ENCODE results near the gene CRYBB1. TPM values are rescaled to one million over a fixed set of nuclear protein-coding genes. Genes with fewer than 3 reads are reported as not detected.
A peak's percentile ranks its signal among the peaks of the same experiment; 100 is the strongest.

Gene CRYBB1
- total and polyA plus RNA-seq, 4 donors: 1.4 to 3.6 (median 3.2) TPM

GRCh38 chr22:26610996-26611395, 6.8 kb downstream of the CRYBB1 start:
- no peak for DNase-seq (ENCODE audit: low read depth in 4 of 6, low spot score in 6 of 6)
- peaks cover 21% of the 10 kb centered on the region for H3K27me3 ChIP-seq (ENCODE audit: control insufficient read depth, insufficient read depth, low read length)
- H3K9me3 ChIP-seq (ENCODE audit: control insufficient read depth, insufficient read depth, low read length): no peaks in the 10 kb centered on the region
- no peak overlapping the region for H3K4me3 ChIP-seq (ENCODE audit: low read depth, low read length)
- 100% methylated on average over 1 of the region's 2 CpGs for WGBS (ENCODE audit: insufficient coverage)
- peaks cover 4% of the 10 kb centered on the region for H3K4me1 ChIP-seq (ENCODE audit: control insufficient read depth, insufficient read depth, low read length)
- H3K36me3 ChIP-seq (ENCODE audit: control insufficient read depth, insufficient read depth, low read length): no peaks in the 10 kb centered on the region
- H3K27ac ChIP-seq (ENCODE audit: low read depth, low read length): no peak overlapping the region

- H3K27me3 ChIP-seq (ENCODE audit: control insufficient read depth, insufficient read depth, low read length): peaks cover 21% of the 10 kb centered on the region
- H3K36me3 ChIP-seq (ENCODE audit: control insufficient read depth, insufficient read depth, low read length): no peaks in the 10 kb centered on the region
- H3K4me3 ChIP-seq (ENCODE audit: low read depth, low read length): no peak overlapping the region
- H3K4me1 ChIP-seq (ENCODE audit: control insufficient read depth, insufficient read depth, low read length): peaks cover 4% of the 10 kb centered on the region
- WGBS (ENCODE audit: insufficient coverage): 48% methylated on average over 8 of the region's 12 CpGs
- no peak overlapping the region for H3K27ac ChIP-seq (ENCODE audit: low read depth, low read length)
- no peaks in the 10 kb centered on the region for H3K9me3 ChIP-seq (ENCODE audit: control insufficient read depth, insufficient read depth, low read length)
- DNase-seq (ENCODE audit: low read depth in 4 of 6, low spot score in 6 of 6): peak in 3 of 6 donors; percentile 16 to 68 (median 19)
Measured at GRCh38 chr22:26610072-26610958, 7.5 kb downstream of the CRYBB1 start.

- DNase-seq (ENCODE audit: low read depth in 4 of 6, low spot score in 6 of 6): no peak
- peaks cover 18% of the 10 kb centered on the region for H3K27me3 ChIP-seq (ENCODE audit: control insufficient read depth, insufficient read depth, low read length)
- H3K4me3 ChIP-seq (ENCODE audit: low read depth, low read length): no peak overlapping the region
- H3K27ac ChIP-seq (ENCODE audit: low read depth, low read length): no peak overlapping the region
- 97% methylated on average over 2 of the region's 2 CpGs for WGBS (ENCODE audit: insufficient coverage)
- H3K9me3 ChIP-seq (ENCODE audit: control insufficient read depth, insufficient read depth, low read length): no peaks in the 10 kb centered on the region
- H3K36me3 ChIP-seq (ENCODE audit: control insufficient read depth, insufficient read depth, low read length): no peaks in the 10 kb centered on the region
- peaks cover 4% of the 10 kb centered on the region for H3K4me1 ChIP-seq (ENCODE audit: control insufficient read depth, insufficient read depth, low read length)
Measured at GRCh38 chr22:26609287-26609686, 8.5 kb downstream of the CRYBB1 start.

- WGBS (ENCODE audit: insufficient coverage): no CpG with 5 or more reads among the region's 2 CpGs
Measured at GRCh38 chr22:26608129-26608528, 9.7 kb downstream of the CRYBB1 start.

GRCh38 chr22:26606611-26607010, 11.2 kb downstream of the CRYBB1 start:
- H3K4me3 ChIP-seq (ENCODE audit: low read depth, low read length): no peak overlapping the region
- WGBS (ENCODE audit: insufficient coverage): 100% methylated on average over 1 of the region's 4 CpGs
- no peak overlapping the region for H3K27ac ChIP-seq (ENCODE audit: low read depth, low read length)

More at GRCh38 chr22:26608129-26608528, 9.7 kb downstream of the CRYBB1 start:
- H3K27me3 ChIP-seq (ENCODE audit: control insufficient read depth, insufficient read depth, low read length): peaks cover 10% of the 10 kb centered on the region
- peaks cover 4% of the 10 kb centered on the region for H3K4me1 ChIP-seq (ENCODE audit: control insufficient read depth, insufficient read depth, low read length)
- no peaks in the 10 kb centered on the region for H3K36me3 ChIP-seq (ENCODE audit: control insufficient read depth, insufficient read depth, low read length)
- no peak for DNase-seq (ENCODE audit: low read depth in 4 of 6, low spot score in 6 of 6)
- H3K4me3 ChIP-seq (ENCODE audit: low read depth, low read length): no peak overlapping the region
- no peaks in the 10 kb centered on the region for H3K9me3 ChIP-seq (ENCODE audit: control insufficient read depth, insufficient read depth, low read length)
- H3K27ac ChIP-seq (ENCODE audit: low read depth, low read length): no peak overlapping the region

GRCh38 chr22:26604368-26604767, 13.5 kb downstream of the CRYBB1 start:
- Histone ChIP-seq H3K4me1 (ENCODE audit: control insufficient read depth, insufficient read depth, low read length) (peaks cover 3% of the 10 kb centered on the region), H3K27ac (ENCODE audit: low read depth, low read length) (no peak overlapping the region), H3K9me3 (ENCODE audit: control insufficient read depth, insufficient read depth, low read length) (no peaks in the 10 kb centered on the region), H3K27me3 (ENCODE audit: control insufficient read depth, insufficient read depth, low read length) (no peaks in the 10 kb centered on the region), H3K36me3 (ENCODE audit: control insufficient read depth, insufficient read depth, low read length) (no peaks in the 10 kb centered on the region), H3K4me3 (ENCODE audit: low read depth, low read length) (no peak overlapping the region)
- no CpG with 5 or more reads among the region's 1 CpG for WGBS (ENCODE audit: insufficient coverage)
- no peak for DNase-seq (ENCODE audit: low read depth in 4 of 6, low spot score in 6 of 6)

More at GRCh38 chr22:26606611-26607010, 11.2 kb downstream of the CRYBB1 start:
- Histone ChIP-seq H3K4me1 (ENCODE audit: control insufficient read depth, insufficient read depth, low read length) (peaks cover 4% of the 10 kb centered on the region), H3K9me3 (ENCODE audit: control insufficient read depth, insufficient read depth, low read length) (no peaks in the 10 kb centered on the region), H3K27me3 (ENCODE audit: control insufficient read depth, insufficient read depth, low read length) (no peaks in the 10 kb centered on the region), H3K36me3 (ENCODE audit: control insufficient read depth, insufficient read depth, low read length) (no peaks in the 10 kb centered on the region)
- no peak for DNase-seq (ENCODE audit: low read depth in 4 of 6, low spot score in 6 of 6)

GRCh38 chr22:26602127-26602526, 15.7 kb downstream of the CRYBB1 start:
- Histone ChIP-seq H3K4me1 (ENCODE audit: control insufficient read depth, insufficient read depth, low read length) (peaks cover 4% of the 10 kb centered on the region), H3K9me3 (ENCODE audit: control insufficient read depth, insufficient read depth, low read length) (no peaks in the 10 kb centered on the region), H3K36me3 (ENCODE audit: control insufficient read depth, insufficient read depth, low read length) (no peaks in the 10 kb centered on the region), H3K27ac (ENCODE audit: low read depth, low read length) (no peak overlapping the region), H3K27me3 (ENCODE audit: control insufficient read depth, insufficient read depth, low read length) (no peaks in the 10 kb centered on the region), H3K4me3 (ENCODE audit: low read depth, low read length) (no peak overlapping the region)
- WGBS (ENCODE audit: insufficient coverage): 96% methylated on average over 4 of the region's 4 CpGs
- DNase-seq (ENCODE audit: low read depth in 4 of 6, low spot score in 6 of 6): no peak

- Histone ChIP-seq H3K9me3 (ENCODE audit: control insufficient read depth, insufficient read depth, low read length) (no peaks in the 10 kb centered on the region), H3K27ac (ENCODE audit: low read depth, low read length) (no peak overlapping the region), H3K4me1 (ENCODE audit: control insufficient read depth, insufficient read depth, low read length) (peaks cover 4% of the 10 kb centered on the region), H3K27me3 (ENCODE audit: control insufficient read depth, insufficient read depth, low read length) (no peaks in the 10 kb centered on the region), H3K4me3 (ENCODE audit: low read depth, low read length) (no peak overlapping the region), H3K36me3 (ENCODE audit: control insufficient read depth, insufficient read depth, low read length) (no peaks in the 10 kb centered on the region)
- no peak for DNase-seq (ENCODE audit: low read depth in 4 of 6, low spot score in 6 of 6)
- WGBS (ENCODE audit: insufficient coverage): 89% methylated on average over 12 of the region's 12 CpGs
Measured at GRCh38 chr22:26601726-26602125, 16.1 kb downstream of the CRYBB1 start.

GRCh38 chr22:26599505-26599904, 18.3 kb downstream of the CRYBB1 start:
- H3K9me3 ChIP-seq (ENCODE audit: control insufficient read depth, insufficient read depth, low read length): no peaks in the 10 kb centered on the region
- no peak for DNase-seq (ENCODE audit: low read depth in 4 of 6, low spot score in 6 of 6)
- H3K4me3 ChIP-seq (ENCODE audit: low read depth, low read length): no peak overlapping the region
- no peaks in the 10 kb centered on the region for H3K27me3 ChIP-seq (ENCODE audit: control insufficient read depth, insufficient read depth, low read length)
- no peaks in the 10 kb centered on the region for H3K36me3 ChIP-seq (ENCODE audit: control insufficient read depth, insufficient read depth, low read length)
- no peak overlapping the region for H3K27ac ChIP-seq (ENCODE audit: low read depth, low read length)
- 71% methylated on average over 11 of the region's 11 CpGs for WGBS (ENCODE audit: insufficient coverage)
- H3K4me1 ChIP-seq (ENCODE audit: control insufficient read depth, insufficient read depth, low read length): peaks cover 4% of the 10 kb centered on the region

- no peaks in the 10 kb centered on the region for H3K36me3 ChIP-seq (ENCODE audit: control insufficient read depth, insufficient read depth, low read length)
- WGBS (ENCODE audit: insufficient coverage): no CpG with 5 or more reads among the region's 4 CpGs
- H3K27me3 ChIP-seq (ENCODE audit: control insufficient read depth, insufficient read depth, low read length): no peaks in the 10 kb centered on the region
- DNase-seq (ENCODE audit: low read depth in 4 of 6, low spot score in 6 of 6): no peak
- no peaks in the 10 kb centered on the region for H3K9me3 ChIP-seq (ENCODE audit: control insufficient read depth, insufficient read depth, low read length)
- peaks cover 4% of the 10 kb centered on the region for H3K4me1 ChIP-seq (ENCODE audit: control insufficient read depth, insufficient read depth, low read length)
- no peak overlapping the region for H3K27ac ChIP-seq (ENCODE audit: low read depth, low read length)
- H3K4me3 ChIP-seq (ENCODE audit: low read depth, low read length): no peak overlapping the region
Measured at GRCh38 chr22:26597480-26597879, 20.3 kb downstream of the CRYBB1 start.
